ENCODE measurements around the gene MLH1.
"Not testable (repeated sequence)": the region's sequence is repeated elsewhere in the genome, so short reads cannot be mapped to it uniquely, and the experiment has no call there.

Gene MLH1

DNA sequence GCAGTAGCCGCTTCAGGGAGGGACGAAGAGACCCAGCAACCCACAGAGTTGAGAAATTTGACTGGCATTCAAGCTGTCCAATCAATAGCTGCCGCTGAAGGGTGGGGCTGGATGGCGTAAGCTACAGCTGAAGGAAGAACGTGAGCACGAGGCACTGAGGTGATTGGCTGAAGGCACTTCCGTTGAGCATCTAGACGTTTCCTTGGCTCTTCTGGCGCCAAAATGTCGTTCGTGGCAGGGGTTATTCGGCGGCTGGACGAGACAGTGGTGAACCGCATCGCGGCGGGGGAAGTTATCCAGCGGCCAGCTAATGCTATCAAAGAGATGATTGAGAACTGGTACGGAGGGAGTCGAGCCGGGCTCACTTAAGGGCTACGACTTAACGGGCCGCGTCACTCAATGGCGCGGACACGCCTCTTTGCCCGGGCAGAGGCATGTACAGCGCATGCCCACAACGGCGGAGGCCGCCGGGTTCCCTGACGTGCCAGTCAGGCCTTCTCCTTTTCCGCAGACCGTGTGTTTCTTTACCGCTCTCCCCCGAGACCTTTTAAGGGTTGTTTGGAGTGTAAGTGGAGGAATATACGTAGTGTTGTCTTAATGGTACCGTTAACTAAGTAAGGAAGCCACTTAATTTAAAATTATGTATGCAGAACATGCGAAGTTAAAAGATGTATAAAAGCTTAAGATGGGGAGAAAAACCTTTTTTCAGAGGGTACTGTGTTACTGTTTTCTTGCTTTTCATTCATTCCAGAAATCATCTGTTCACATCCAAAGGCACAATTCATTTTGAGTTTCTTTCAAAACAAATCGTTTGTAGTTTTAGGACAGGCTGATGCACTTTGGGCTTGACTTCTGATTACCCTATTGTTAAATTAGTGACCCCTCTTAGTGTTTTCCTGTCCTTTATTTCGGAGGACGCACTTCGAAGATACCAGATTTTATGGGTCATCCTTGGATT, at the start of gene MLH1:
TSS of gene MLH1 (plus strand) at position 193 of the 958 bp plus-strand sequence. CDS start at position 223, 30 bp downstream.
- DNase-seq (ENCODE audit: extremely low read depth, low read depth) = peak; percentile 100
- peak within 1 kb of the TSS; percentile 85 for H3K4me3 ChIP-seq (replicated peaks; ENCODE audit: low read depth, low read length)
- TF ChIP-seq, protein P1, sequence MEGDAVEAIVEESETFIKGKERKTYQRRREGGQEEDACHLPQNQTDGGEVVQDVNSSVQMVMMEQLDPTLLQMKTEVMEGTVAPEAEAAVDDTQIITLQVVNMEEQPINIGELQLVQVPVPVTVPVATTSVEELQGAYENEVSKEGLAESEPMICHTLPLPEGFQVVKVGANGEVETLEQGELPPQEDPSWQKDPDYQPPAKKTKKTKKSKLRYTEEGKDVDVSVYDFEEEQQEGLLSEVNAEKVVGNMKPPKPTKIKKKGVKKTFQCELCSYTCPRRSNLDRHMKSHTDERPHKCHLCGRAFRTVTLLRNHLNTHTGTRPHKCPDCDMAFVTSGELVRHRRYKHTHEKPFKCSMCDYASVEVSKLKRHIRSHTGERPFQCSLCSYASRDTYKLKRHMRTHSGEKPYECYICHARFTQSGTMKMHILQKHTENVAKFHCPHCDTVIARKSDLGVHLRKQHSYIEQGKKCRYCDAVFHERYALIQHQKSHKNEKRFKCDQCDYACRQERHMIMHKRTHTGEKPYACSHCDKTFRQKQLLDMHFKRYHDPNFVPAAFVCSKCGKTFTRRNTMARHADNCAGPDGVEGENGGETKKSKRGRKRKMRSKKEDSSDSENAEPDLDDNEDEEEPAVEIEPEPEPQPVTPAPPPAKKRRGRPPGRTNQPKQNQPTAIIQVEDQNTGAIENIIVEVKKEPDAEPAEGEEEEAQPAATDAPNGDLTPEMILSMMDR (IDR thresholded peaks at IDR 0.05; ENCODE audit: low read depth, low read length, missing control alignments) = no peak

- H3K4me3 ChIP-seq (replicated peaks; ENCODE audit: low read depth, low read length) = peak overlapping the region; percentile 59
- TF ChIP-seq, protein P1 (IDR thresholded peaks at IDR 0.05; ENCODE audit: low read depth, low read length, missing control alignments) = no peak
- no peak for DNase-seq (ENCODE audit: extremely low read depth, low read depth)
Observed at GRCh38 chr3:36943601-36944000, 49.7 kb upstream of the MLH1 start.

DNA sequence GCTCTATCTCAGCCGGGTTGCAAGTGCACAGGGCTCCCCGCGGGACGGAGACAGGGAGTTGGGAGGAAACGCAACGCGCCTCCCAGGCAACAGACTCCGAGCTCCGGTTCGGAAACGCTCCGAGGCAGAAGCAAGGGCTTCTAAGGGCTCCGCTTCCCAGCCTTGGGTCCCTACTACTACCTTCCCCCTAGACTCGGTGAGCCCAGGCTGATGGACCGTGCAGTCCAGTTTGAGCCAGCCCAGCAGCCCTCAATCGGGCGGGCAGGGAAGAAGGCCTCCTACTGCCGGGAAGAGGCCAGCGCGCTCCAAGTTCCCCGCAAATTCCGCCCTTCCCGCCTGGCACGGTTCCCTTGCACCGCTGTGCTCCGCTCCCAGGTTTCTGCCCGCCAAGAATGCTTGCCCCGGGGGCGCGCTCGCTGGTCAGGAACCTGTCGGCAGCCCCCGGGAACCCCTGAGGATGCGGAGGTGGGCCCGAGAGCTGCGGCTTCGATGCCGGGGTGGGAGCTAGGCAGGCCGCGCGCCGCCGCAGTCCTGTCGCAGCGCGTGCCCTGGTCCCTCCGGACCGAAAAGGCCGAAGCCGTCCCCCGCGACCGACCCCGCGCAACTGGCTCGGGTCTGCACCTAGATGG, 49.2 kb upstream of the MLH1 start:
- DNase-seq (ENCODE audit: extremely low read depth, low read depth) = no peak
- TF ChIP-seq, protein P1 (IDR thresholded peaks at IDR 0.05; ENCODE audit: low read depth, low read length, missing control alignments) = no peak
- peak overlapping the region; percentile 59 for H3K4me3 ChIP-seq (replicated peaks; ENCODE audit: low read depth, low read length)

- no peak for DNase-seq (ENCODE audit: extremely low read depth, low read depth)
- TF ChIP-seq, protein P1 (IDR thresholded peaks at IDR 0.05; ENCODE audit: low read depth, low read length, missing control alignments) = no peak
- peak within 1 kb of the TSS; percentile 59 for H3K4me3 ChIP-seq (replicated peaks; ENCODE audit: low read depth, low read length)
Observed at GRCh38 chr3:36944641-36945270, 48.6 kb upstream of the MLH1 start, which contains the start of gene TRANK1. TSS of gene TRANK1 (minus strand) at chr3:36945054. CDS start at chr3:36944809, 245 bp downstream.

- H3K4me3 ChIP-seq (replicated peaks; ENCODE audit: low read depth, low read length) = peak overlapping the region; percentile 59; the same call in 1 of the 2 replicates
- TF ChIP-seq, protein P1 (IDR thresholded peaks at IDR 0.05; ENCODE audit: low read depth, low read length, missing control alignments) = no peak
- DNase-seq (ENCODE audit: extremely low read depth, low read depth) = no peak
Observed at GRCh38 chr3:36945333-36945980, 47.9 kb upstream of the MLH1 start.

GRCh38 chr3:36947814-36948213, 45.5 kb upstream of the MLH1 start:
- H3K4me3 ChIP-seq (replicated peaks; ENCODE audit: low read depth, low read length); DNase-seq (ENCODE audit: extremely low read depth, low read depth): not testable (repeated sequence)
